GM12891 (cell line): ENCODE data around the gene RAB7A.

ENCODE experiments used
- PAX5 ChIP-seq: IDR thresholded peaks from 2 replicates; pipeline ENCODE4 v1.6.1; 2011; ENCODE audit warnings: low read length, moderate library complexity, mild to moderate bottlenecking; ENCODE audit not compliant: insufficient read depth, severe bottlenecking
- POLR2A ChIP-seq: IDR thresholded peaks from 2 replicates; pipeline ENCODE4 v1.6.1; 2011; ENCODE audit warnings: low read depth, low read length, control low read depth
- POLR2AphosphoS5 ChIP-seq: IDR thresholded peaks from 2 replicates; pipeline ENCODE4 v1.6.1; 2011; ENCODE audit warnings: low read depth, low read length, control low read depth
- POU2F2 ChIP-seq: IDR thresholded peaks from 2 replicates; pipeline ENCODE4 v1.6.1; 2011; ENCODE audit warnings: low read depth, mild to moderate bottlenecking, control low read depth, low read length, moderate library complexity
- SPI1 ChIP-seq: IDR thresholded peaks from 2 replicates; pipeline ENCODE4 v1.6.1; 2011; ENCODE audit warnings: low read depth, low read length, control low read depth
- TAF1 ChIP-seq: IDR thresholded peaks from 2 replicates; pipeline ENCODE4 v1.6.1; 2011; ENCODE audit warnings: low read depth, low read length, control low read depth

- TF ChIP-seq POLR2A (no peak), SPI1 (no peak), POLR2AphosphoS5 (no peak), TAF1 (no peak), PAX5 (no peak), POU2F2 (no peak)
Observed at GRCh38 chr3:128735884-128736283, 9.9 kb downstream of the RAB7A start.
